SK-N-MC (cell line): ENCODE results near the gene SMYD2.
"Not testable (repeated sequence)": the region's sequence is repeated elsewhere in the genome, so short reads cannot be mapped to it uniquely, and the experiment has no call there.

ENCODE experiments used
- DNase-seq: peaks from one replicate; pipeline ENCODE4 v3.0.0-alpha.2; 2011; ENCODE audit warnings: low read depth, low spot score
- H3K27ac ChIP-seq: fragments of 200-600 bp; sonication (generic); 2 replicates; pipeline ENCODE4 v1.5.1; 2016; ENCODE audit warnings: mixed run types
- H3K36me3 ChIP-seq: fragments of 200-600 bp; sonication (generic); 2 replicates; pipeline ENCODE4 v1.6.1; 2017; ENCODE audit warnings: antibody characterized with exemption, low read length, mixed read lengths; ENCODE audit not compliant: insufficient read depth
- H3K4me3 ChIP-seq: fragments of 200-600 bp; sonication (generic); 2 replicates; pipeline ENCODE4 v1.5.1; 2016
- H3K9ac ChIP-seq: fragments of 200-600 bp; sonication (generic); 2 replicates; pipeline ENCODE4 v1.8.0; 2017; ENCODE audit warnings: mixed run types, mixed read lengths; ENCODE audit not compliant: insufficient read length
- H3K9me3 ChIP-seq: fragments of 200-600 bp; sonication (generic); 2 replicates; pipeline ENCODE4 v1.6.1; 2017; ENCODE audit warnings: low read depth, mild to moderate bottlenecking, antibody characterized with exemption, low read length, moderate library complexity, mixed read lengths
- EZH2 ChIP-seq: fragments of 200-600 bp; sonication (generic); IDR thresholded peaks from one replicate; pipeline ENCODE4 v1.6.1; 2017; ENCODE audit warnings: antibody characterized with exemption
- FOXP2 ChIP-seq: optimal IDR thresholded peaks from 2 replicates; pipeline ENCODE3; 2011; ENCODE audit warnings: mild to moderate bottlenecking, moderate library complexity; ENCODE audit not compliant: insufficient read depth; ENCODE audit errors: extremely low read length, control extremely low read depth
- POLR2AphosphoS5 ChIP-seq: IDR thresholded peaks from 2 replicates; pipeline ENCODE4 v1.6.1; 2012; ENCODE audit warnings: mild to moderate bottlenecking, low read depth, low read length, borderline replicate concordance

The SMYD2 gene

DNA sequence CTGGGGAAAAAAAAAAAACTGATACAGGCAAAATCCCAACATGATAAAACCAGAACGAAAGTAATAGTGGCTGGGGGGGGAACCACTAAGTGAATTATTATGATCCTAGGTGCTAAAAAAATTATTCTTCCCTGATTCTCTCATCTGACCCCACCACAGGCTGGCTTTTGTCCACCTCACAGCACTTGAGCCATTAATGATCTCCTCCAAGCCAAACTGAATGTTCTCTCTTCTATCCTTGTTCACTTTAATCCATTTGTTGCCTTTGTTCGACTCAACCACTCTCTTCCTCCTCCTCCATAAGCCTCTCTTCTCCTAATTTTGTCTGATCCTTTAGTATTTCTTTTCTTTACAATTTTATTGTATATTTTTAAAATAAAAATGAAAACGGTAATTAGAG lies 16.0 kb upstream of the SMYD2 start:
- TF ChIP-seq EZH2 (no peak), FOXP2 (no peak), POLR2AphosphoS5 (no peak)
- no peak overlapping the region for H3K27ac ChIP-seq
- no peaks in the 10 kb centered on the region for H3K36me3 ChIP-seq
- H3K9ac ChIP-seq: no peak overlapping the region
- no peaks in the 10 kb centered on the region for H3K9me3 ChIP-seq
- no peak for DNase-seq
- H3K4me3 ChIP-seq: peak overlapping the region; percentile 35; the same call in 1 of the 2 replicates

DNA sequence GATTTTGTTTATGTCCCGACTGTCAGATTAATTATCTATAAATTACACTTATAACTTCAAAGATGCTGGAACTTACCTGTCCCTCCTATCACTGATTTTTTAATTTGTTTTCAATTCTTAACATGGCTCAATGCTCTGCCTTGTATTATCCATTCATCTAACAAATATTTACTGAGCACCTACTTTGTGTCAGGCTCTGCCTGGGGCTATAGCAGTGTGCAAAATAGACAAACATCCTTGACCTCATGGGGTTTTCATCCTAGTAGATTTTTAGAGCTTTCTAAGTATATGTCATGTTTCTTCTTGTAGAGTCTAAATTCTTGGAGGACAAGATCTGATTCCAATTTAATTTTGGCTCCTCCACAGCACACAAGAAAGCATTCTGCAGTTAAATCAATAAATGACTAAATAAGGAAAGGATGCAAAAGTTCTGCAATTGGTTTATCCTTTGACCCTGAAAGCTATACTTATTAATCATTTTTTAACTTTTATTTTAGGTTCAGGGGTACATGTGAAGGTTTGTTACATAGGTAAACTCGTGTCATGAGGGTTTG lies 10.8 kb upstream of the SMYD2 start:
- TF ChIP-seq EZH2 (no peak), FOXP2 (no peak), POLR2AphosphoS5 (no peak)
- Histone ChIP-seq H3K9me3 (no peaks in the 10 kb centered on the region), H3K27ac (no peak overlapping the region), H3K9ac (no peak overlapping the region), H3K36me3 (no peaks in the 10 kb centered on the region), H3K4me3 (no peak overlapping the region)
- DNase-seq: no peak

DNA sequence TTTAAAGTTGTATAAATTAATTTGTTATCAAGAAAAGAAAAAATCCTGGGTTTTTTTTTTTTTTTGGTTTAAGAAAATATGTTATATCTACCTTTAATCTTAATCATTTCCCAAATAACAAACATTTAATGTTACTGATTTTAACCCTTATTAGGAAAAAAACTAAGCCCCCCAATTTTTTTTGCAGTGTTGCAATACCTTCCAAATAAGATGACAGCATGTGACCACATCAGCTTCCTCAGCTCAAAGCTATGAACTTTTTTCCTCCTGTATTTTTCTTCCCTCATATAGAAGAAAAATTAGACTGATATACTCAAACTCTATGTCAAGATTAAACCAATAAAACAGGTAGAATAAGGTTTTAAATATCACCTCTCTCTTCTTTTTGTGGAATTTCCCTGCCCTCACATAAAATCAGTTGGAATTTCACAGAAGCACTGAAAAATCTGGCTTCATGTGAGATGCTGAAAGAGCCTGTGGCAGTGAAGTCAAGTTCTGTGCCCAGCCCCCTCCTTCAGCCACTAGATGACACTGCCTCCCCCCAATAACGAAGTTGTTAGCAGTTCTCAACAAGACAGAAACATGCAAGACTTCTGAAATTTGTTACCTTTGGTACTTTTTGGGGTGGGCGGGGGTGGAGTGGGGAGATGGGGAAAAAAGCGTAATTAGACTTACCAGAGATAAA lies 9.6 kb upstream of the SMYD2 start:
- DNase-seq: no peak
- Histone ChIP-seq H3K36me3 (no peaks in the 10 kb centered on the region), H3K9ac (peak overlapping the region; percentile 55), H3K4me3 (no peak overlapping the region), H3K27ac (no peak overlapping the region; the same call in 1 of the 2 replicates), H3K9me3 (no peaks in the 10 kb centered on the region)
- TF ChIP-seq EZH2 (no peak), FOXP2 (no peak), POLR2AphosphoS5 (no peak)

DNA sequence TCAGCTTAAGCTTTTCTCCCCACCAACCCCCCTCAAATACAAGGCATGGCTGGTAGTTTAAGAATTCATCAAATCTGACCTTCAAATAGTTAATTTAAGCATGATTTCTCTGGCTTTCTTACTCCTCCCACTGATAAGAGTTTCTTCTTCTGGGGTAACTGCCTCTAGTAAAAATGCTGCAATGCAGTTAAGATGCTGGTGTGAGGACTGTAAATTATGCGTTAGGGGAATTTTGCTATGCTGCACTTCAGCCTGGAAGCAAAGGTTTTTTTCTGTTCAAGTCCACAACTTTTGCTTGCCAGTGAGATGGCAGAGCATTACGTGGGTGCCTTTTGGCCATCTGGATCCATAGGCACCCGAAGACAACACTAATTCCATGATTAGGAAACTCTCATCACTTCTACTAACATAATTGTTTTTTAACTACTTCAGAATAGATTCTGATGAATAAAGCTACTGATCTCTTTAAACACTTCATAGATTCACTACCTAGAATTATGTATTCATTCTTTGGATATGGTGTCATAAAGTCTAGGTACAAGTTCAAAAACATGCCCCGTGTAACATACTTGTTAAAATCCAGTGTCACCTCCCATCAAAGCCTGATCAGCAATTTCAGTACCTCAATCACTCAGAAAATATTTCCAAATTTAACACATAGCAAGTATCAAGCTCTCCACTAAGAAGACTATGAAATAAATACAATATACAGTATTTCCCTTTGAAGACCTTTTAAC lies 8.8 kb upstream of the SMYD2 start:
- Histone ChIP-seq H3K27ac (peak overlapping the region; percentile 50; the same call in 1 of the 2 replicates), H3K9ac (no peak overlapping the region), H3K36me3 (no peaks in the 10 kb centered on the region), H3K9me3 (no peaks in the 10 kb centered on the region), H3K4me3 (no peak overlapping the region)
- DNase-seq: no peak
- TF ChIP-seq EZH2: no peak
- no peak for TF ChIP-seq FOXP2
- no peak for TF ChIP-seq POLR2AphosphoS5

DNA sequence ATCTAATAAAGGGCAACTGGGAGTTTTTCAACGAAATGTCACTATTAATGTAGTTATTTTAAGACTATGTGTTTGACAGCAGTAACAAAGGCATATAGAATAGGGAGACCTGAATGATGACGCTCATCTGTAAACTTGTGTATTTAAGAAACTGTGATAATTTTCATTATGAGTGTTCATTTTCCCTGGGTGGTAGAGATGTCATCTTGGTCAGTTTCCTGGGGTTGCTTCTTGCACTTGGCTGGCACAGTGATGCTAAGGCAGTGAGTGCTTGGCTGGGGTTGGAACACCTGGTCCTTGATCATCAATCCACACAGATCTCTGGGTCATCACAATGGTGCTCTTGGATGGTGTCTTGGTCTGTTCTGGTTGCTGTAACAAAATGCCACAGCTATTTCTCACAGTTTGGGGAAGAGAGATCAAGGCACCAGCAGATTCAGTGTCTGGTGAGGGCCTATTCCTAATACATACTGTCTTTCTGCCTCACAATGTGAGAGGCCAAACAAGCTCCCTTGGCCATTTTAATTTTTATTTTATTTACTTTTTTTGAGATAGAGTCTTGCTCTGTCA lies 7.9 kb upstream of the SMYD2 start:
- TF ChIP-seq FOXP2 (no peak), EZH2 (no peak), POLR2AphosphoS5 (no peak)
- Histone ChIP-seq H3K9ac (no peak overlapping the region), H3K4me3 (no peak overlapping the region), H3K9me3 (no peaks in the 10 kb centered on the region), H3K36me3 (no peaks in the 10 kb centered on the region), H3K27ac (no peak overlapping the region)
- DNase-seq: no peak

DNA sequence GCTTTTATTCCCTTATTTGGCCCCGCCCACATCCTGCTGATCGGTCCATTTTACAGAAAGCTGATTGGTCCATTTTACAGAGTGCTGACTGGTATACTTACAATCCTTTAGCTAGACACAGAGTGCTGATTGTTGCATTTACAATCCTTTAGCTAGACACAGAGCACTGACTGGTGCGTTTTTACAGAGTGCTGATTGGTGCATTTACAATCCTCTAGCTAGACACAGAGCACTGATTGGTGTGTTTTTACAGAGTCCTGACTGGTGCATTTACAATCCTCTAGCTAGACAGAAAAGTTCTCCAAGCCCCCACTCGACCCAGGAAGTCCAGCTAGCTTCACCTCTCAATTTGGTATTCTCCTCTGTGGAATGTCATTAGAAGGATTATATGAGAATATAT lies 5.3 kb upstream of the SMYD2 start:
- not testable (repeated sequence) for H3K27ac ChIP-seq, DNase-seq, H3K36me3 ChIP-seq, H3K4me3 ChIP-seq, H3K9ac ChIP-seq, H3K9me3 ChIP-seq

DNA sequence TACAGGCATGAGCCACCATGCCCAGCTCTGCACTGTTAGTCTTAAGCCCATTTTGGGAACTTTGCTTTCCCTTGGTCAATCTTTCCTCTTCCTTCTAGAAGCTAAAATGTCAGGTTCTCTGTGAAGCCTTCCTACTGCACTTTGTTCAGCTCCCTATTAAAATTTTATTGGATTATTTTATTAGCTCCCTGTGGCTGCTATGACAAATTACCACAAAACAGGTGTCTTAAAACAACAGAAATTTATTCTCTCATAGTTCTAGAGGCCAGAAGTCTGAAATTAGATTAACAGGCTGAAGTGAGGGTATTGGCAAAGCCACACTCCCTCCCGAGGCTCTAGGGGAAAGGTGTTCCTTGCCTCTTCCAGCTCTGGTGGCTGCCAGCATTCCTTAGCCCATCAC lies 4.2 kb upstream of the SMYD2 start:
- Histone ChIP-seq H3K27ac (no peak overlapping the region), H3K36me3 (no peaks in the 10 kb centered on the region), H3K4me3 (no peak overlapping the region), H3K9me3 (no peaks in the 10 kb centered on the region), H3K9ac (no peak overlapping the region)
- DNase-seq: no peak
- TF ChIP-seq EZH2: no peak
- no peak for TF ChIP-seq POLR2AphosphoS5
- TF ChIP-seq FOXP2: no peak
